GM18520 (cell line): ENCODE measurements around the gene RPS13.
"Not testable (repeated sequence)": the region's sequence is repeated elsewhere in the genome, so short reads cannot be mapped to it uniquely, and the experiment has no call there.

Experiments
- ATAC-seq: cut with Tn5 transposase; IDR thresholded peaks from one replicate; pipeline ENCODE4 v1.9.1; 2021; ENCODE audit not compliant: unreplicated experiment

Gene RPS13

DNA sequence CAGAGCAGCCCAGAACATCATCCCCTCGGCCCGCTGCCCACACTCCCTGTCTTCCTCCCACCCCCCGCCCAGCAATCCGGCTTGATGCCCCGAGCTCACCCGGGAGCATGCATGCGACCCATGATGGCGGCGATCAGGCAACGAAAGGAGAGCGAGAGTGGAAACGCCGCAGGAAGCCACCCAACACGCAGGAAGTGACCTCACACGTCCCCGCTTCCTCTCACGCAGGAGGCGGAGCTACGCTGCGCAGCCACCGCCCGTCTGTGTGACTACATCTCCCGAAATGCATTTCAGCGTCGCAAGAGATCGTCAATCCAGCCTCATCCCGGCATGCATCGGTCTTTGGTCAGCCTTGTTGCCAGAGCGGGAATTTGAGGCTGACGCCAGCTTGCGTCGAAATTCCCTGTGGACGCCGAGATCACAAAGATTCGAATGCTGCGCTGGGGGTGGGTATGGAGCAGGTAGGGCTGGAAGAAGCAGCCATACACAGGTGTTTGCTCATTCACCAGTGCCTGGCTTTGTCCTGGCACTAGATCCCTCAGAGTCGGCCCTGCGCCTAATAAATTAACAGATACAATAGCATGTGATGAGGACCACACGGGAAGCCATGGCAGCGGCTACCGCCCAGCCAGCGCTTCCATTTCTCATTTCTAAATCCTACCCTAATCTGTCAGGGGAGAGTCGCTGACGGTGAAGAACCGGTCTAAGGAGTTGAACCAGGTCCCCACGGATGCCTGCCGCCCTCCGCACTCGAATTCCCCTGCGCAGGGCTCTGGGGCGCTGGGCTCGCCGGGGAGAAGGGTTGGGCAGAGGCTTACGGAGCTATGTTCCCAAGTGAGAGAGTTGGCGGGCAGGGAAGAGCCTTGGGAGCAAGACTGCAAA lies at the start of gene RPS13:
TSS of gene RPS13 (minus strand) at position 148 of the 882 bp plus-strand sequence. CDS start at position 122, 26 bp downstream.
- ATAC-seq: peak; percentile 95

DNA sequence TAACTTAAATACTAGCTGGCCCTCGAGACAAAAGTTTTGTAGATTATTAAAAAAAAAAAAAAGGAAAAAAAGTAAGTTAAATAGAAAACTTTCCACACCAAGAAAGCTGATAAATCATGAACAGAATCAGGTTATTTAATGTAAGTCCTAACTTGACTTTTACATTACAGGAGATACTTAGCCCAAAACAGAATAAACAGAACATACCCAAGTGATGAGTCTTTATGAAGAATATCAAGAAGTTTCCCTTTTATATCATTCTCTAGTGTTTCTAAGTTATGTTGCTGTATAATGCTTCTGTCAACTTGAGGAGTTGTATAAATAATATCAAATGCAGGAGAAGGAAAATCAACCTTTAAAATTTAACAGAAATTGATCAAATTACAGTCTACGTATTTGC lies 44.5 kb upstream of the RPS13 start:
- no peak for ATAC-seq

DNA sequence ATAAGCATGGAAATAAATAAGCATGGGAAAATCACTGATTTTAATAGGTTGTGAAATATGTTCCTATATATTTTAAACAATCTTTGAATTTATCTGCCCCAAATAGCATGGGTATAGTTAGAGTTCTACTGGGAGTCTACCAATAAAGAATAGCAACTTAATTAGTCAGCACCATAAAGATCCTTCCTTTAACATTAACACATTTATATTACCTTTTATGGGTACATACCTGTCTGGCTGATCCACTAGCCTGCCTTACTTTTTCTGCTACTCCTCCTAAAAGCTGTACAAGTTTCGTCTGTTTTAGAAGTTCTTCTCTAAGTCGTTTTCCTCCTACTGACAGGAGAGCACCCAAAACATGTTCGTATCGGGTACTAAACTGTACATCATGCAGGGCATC lies 39.8 kb upstream of the RPS13 start:
- no peak for ATAC-seq

- no peak for ATAC-seq
These were observed 38.6 kb upstream of the RPS13 start for GRCh38 chr11:17116117-17116516.

DNA sequence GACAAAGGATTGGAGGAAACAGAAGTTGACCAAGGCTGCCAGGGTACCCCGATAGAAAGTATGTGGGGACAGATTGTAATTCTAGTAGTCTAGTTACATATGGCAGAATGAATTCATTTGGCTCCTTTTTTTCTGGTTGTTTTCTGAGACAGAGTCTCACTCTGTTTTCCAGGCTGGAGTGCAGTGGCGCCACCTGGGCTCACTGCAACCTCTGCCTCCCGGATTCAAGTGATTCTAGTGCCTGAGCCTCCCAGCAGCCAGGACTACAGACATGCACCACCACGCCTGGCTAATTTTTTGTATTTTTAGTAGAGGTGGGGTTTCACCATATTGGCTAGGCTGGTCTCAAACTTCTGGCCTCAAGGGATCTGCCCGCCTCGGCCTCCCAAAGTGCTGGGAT lies 30.3 kb upstream of the RPS13 start:
- not testable (repeated sequence) for ATAC-seq

DNA sequence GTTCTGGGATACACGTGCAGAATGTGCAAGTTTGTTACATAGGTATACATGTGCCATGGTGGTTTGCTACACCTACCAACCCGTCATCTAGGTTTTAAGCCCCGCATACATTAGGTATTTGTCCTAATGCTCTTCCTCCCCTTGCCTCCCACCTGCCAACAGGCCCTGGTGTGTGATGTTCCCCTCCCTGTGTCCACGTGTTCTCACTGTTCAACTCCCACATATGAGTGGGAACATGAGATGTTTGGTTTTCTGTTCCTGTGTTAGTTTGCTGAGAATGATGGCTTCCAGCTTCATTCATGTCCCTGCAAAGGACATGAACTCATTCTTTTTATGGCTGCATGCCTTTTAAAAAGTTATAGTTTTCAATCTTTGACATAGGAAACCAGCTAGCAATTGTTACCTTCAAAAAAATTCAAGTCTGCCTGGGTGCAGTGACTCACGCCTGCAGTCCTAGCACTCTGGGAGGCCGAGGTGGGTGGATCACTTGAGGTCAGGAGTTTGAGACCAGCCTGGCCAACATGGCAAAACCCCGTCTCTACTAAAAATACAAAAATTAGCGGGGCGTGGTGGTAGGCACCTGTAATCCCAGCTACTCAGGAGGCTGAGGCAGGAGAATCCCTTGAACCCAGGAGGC lies 28.1 kb upstream of the RPS13 start:
- not testable (repeated sequence) for ATAC-seq

- ATAC-seq: no peak
These were observed 25.0 kb upstream of the RPS13 start for GRCh38 chr11:17102462-17102861.

GRCh38 chr11:17098658-17099057 lies 21.2 kb upstream of the RPS13 start:
- no peak for ATAC-seq

- no peak for ATAC-seq
These were observed 20.6 kb upstream of the RPS13 start for GRCh38 chr11:17098038-17098437.

DNA sequence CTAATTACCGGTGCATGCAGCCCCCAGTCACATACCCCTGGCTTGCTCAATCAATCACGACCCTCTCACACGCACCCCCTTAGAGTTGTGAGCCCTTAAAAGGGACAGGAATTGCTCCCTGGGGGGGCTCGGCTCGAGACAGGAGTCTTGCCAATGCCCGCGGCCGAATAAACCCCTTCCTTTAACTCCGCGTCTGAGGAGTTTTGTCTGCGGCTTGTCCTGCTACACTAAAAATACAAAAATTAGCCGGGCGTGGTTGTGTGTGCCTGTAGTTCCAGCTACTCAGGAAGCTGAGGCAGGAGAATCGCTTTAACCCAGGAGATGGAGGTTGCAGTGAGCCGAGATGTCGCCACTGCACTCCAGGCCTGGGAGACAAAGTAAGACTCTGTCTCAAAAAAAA lies 8.5 kb upstream of the RPS13 start:
- ATAC-seq: not testable (repeated sequence)

DNA sequence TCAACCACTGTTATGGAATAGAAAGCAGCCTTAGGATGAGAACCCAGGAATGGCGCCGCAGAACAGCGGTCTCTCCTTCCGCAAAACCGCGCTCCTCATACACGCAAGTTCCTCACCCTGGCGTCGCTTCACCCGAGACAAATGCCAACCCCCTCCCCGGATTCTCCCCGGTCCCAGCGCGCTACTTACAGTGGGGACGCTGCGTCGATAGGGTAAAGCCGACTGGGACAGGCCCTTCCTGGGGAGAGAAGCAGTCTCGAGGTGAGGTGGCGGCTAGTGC lies 287 bp downstream of the RPS13 start:
- peak; percentile 5 for ATAC-seq

- ATAC-seq: no peak
These were observed 789 bp downstream of the RPS13 start for GRCh38 chr11:17076517-17077239.

DNA sequence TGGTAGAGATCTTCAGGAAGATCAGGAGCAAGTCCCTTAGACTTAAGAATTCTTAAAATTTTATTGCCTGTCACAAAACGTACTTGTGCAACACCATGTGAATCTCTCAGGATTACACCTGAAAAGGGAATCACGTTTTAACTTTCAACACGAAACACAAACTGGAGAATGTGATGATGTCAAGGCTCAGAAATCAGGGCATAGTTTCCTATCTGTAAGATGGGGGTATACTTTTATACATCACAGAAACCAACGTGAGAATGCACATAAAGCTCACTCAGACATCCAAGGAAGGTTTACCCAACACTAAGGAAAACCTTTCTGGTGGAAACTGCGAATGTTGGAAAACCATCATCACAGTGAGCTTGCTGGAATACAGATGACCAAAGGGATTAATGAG lies 2.0 kb downstream of the RPS13 start:
- no peak for ATAC-seq

- ATAC-seq: no peak
These were observed 4.0 kb downstream of the RPS13 start for GRCh38 chr11:17073370-17074027.

DNA sequence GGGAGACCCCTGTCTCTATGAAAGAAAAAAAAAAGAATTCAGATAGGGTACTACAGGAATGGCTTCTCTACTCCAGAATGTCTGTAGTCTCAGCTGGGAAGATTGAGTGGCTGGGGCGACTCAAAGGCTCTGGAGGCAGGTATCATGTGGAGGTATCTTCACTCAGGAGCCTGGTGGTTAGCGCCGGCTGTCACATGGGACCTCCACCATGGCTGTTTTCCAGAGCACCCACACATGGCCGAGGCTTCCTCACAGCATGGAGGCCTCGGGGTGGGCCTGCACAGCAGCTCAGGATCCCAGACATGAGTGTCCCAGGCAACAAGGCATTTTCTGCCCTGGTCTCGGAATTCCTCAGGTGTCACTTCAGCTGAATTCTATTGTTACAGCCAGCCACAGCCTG lies 10.1 kb downstream of the RPS13 start:
- no peak for ATAC-seq

- ATAC-seq: no peak
These were observed 10.8 kb downstream of the RPS13 start for GRCh38 chr11:17066691-17067090.

GRCh38 chr11:17063171-17064002 lies 14.1 kb downstream of the RPS13 start:
- peak; percentile 48 for ATAC-seq

DNA sequence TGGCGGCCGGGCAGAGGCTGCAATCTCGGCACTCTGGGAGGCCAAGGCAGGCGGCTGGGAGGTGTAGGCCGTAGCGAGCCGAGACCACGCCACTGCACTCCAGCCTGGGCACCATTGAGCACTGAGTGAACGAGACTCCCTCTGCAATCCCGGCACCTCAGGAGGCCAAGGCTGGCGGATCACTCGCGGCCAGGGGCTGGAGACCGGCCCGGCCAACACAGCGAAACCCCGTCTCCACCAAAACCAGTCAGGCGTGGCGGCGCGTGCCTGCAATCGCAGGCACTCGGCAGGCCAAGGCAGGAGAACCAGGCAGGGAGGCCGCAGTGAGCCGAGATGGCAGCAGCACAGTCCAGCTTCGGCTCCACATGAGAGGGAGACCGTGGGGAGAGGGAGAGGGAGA lies 26.3 kb downstream of the RPS13 start:
- not testable (repeated sequence) for ATAC-seq

DNA sequence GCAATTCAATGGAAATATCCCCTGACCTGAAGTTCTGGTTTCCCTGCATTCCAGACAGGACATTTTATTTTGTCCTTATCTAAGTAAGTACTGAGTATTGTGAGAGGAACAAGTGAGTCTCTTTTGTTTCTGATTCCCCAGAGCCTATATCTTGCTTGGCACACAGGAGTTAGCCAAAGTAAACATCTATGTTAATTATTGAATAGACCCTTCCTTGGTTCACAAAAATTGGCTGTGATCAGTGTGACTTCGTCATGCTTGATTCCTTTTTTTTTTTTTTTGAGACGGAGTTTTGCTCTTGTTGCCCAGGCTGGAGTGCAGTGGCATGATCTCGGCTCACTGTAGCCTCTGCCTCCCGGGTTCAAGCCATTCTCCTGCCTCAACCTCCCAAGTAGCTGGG lies 29.0 kb downstream of the RPS13 start:
- ATAC-seq: not testable (repeated sequence)

- ATAC-seq: no peak
These were observed 30.8 kb downstream of the RPS13 start for GRCh38 chr11:17046690-17047089.
